Superior temporal gyrus (tissue), 1 donor: ENCODE data around the gene ANK2.

Experiments
- DNase-seq: peaks from one replicate; pipeline ENCODE4 v3.0.0-alpha.2; 2016; ENCODE audit errors: extremely low spot score

The ANK2 gene

DNA sequence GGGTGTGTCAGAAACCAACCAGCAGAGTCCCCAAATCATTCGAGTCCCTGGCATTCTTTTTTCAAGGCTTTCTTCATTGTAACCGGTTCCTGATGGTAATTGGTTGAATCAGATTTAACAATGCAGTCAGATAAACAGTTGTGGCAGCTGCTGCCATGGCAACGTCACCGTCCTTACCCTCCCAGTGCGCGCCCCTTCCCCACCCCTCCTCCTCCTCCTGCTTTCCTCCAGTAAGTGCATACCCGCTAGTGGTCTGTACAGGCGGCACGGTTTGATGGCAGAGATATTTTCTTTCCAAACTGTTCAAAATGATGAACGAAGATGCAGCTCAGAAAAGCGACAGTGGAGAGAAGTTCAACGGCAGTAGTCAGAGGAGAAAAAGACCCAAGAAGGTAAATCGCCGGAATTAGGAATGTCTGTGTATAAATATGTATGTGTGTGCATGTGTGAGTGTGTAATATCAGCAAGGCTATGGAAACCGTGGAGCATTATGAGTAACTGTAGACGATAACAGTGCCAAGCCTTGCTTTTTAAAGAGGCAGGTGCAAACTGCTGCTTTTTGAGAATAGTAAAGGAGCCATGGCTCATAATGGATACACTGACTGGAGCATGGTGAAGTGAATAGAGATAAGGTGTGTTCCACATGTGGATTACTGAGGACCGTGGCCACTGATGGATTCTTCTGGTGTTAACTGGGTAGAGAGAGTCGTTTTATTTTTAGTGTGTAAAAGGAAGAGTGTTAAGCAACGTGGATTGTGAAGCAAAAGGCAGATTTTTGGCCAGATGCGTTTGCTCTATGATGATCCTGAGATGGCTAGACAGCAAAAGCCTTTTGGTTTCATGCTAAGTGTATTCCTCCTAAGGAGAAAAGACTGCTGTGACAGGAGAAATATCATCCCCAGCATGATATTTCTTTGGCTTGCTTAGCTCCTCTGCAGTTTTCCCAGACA lies at the start of gene ANK2:
Gene ANK2 (plus strand): TSS at position 233 of the 950 bp plus-strand sequence. CDS start 76 bp downstream, at position 309.
- DNase-seq = peak; percentile 83

GRCh38 chr4:113003841-113004240 lies 45.6 kb upstream of the ANK2 start:
- no peak for DNase-seq

GRCh38 chr4:113004655-113005054 lies 44.8 kb upstream of the ANK2 start:
- DNase-seq = no peak

DNA sequence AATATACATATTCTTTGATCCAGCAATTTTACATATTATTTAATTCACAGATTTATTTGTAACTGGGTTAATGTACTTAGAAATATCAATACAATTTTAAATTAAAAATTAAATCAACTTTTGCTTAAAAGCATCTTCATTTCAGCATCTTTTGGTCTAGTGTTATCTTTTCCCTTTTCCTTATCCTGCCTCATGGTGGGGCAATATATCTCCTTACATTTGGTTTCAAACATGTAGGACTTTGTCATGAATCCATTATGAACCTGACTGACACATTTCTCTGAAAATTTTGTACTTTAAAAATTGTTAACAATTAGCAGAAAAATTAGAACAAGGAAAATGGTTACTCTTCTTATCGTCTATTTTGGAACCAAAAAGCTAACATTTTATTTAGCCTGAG lies 42.8 kb upstream of the ANK2 start:
- DNase-seq = no peak

DNA sequence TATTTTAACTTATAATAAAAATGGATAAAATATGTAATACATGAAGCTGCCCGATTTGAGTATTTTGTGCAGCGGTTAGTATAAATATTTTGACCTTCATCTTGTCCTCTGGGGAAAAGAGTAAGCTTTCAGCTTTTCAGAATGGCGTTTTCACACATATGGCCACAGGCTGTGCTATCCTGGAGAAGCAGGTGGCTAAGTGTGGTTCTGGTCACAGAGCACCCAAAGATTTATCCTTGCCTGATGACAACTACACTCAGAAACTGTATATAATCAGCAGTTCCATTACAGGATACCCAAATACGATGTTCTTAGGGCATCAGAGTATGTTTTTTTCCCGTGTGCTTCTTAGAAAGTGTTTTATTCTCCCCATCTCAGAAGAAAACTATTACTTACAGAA lies 42.3 kb upstream of the ANK2 start:
- DNase-seq = no peak

- DNase-seq = peak; percentile 63
Observed at GRCh38 chr4:113008135-113008534, 41.3 kb upstream of the ANK2 start.

DNA sequence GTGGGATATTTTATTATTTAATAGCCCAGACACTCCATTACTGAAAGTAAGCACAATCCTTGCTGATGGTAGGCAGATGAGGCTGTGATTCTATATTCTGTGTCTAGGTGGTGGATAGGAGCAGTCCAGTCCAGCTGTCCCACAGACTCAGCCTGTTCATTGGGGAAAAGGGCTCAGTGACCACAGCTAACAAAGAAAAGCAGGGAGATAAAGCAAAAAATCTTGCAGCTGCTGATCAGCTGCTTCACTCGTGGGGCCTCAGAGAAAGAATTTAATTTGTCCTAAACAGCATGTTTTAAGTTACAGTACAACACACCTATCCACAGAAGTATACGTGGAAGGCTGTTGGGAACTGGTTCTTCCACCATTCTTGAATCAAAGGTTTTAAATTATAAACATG lies 40.7 kb upstream of the ANK2 start:
- peak; percentile 73 for DNase-seq

- peak; percentile 59 for DNase-seq
Observed at GRCh38 chr4:113009461-113009860, 40.0 kb upstream of the ANK2 start.

- peak; percentile 69 for DNase-seq
Observed at GRCh38 chr4:113012122-113012725, 37.2 kb upstream of the ANK2 start.

- DNase-seq = peak; percentile 73
Observed at GRCh38 chr4:113012786-113013185, 36.7 kb upstream of the ANK2 start.

- DNase-seq = no peak
Observed at GRCh38 chr4:113013751-113014150, 35.7 kb upstream of the ANK2 start.

GRCh38 chr4:113016377-113016776 lies 33.1 kb upstream of the ANK2 start:
- no peak for DNase-seq

- DNase-seq = peak; percentile 75
Observed at GRCh38 chr4:113020966-113021365, 28.5 kb upstream of the ANK2 start.

DNA sequence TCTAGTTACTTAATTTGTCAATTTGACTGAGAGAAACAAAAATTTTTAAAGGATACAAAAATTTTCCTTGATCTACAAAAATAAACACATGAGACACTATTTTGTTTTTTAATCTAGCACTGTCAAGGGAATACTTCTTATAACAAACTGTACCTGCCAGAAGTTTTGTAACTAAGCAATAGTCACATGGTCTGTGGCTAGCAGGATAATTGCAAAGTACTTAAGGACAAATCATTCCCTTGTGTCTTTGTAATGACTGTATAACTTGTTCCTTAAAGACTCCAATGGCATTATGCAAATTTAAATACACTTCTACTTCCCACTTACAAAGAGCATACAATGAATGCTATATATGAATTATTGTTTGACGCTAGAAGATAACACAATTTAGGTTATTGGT lies 25.1 kb upstream of the ANK2 start:
- DNase-seq = no peak

GRCh38 chr4:113025416-113025815 lies 24.0 kb upstream of the ANK2 start:
- DNase-seq = no peak

GRCh38 chr4:113026556-113026955 lies 22.9 kb upstream of the ANK2 start:
- no peak for DNase-seq

DNA sequence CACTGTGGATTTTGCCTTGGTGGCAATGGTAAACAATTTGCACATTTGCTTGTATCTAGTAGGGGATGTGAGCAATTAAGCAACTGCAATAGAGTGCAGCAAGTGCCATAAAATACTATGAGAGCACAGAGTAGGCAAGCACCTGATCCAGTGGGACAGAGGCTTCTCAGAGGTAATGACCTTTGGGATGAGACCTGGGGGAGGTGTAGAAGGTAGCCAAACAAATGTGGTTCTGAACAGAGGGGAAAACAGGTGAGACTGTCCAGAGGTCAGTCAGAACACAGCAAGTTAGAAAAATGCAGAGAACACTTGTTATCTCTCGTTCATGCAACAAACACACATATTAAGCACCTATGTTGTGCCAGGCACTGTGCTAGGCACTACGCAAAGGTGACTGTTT lies 21.4 kb upstream of the ANK2 start:
- DNase-seq = no peak

- DNase-seq = no peak
Observed at GRCh38 chr4:113031212-113031611, 18.2 kb upstream of the ANK2 start.

GRCh38 chr4:113040793-113041192 lies 8.7 kb upstream of the ANK2 start:
- DNase-seq = no peak

- no peak for DNase-seq
Observed at GRCh38 chr4:113042502-113042901, 7.0 kb upstream of the ANK2 start.

DNA sequence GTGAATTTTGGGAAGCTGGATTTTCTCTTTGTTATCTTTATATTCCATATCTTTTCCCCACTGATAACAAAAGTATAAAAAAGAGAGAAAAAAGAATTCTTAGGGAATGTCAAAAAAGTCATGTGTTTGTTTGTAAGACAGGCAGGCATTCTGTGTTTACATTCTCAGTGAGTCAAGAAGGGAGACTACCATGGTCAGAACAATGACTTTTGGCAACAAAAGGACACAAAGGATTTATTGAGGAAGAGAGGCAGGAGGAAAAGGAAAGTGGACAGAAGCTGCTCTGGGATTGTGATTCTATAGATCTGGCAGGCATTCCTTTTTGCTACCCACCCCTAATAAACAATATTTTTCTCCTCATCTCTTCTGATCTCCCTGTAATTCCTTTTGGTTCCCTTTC lies 5.9 kb upstream of the ANK2 start:
- DNase-seq = no peak

GRCh38 chr4:113050371-113050755 lies 910 bp downstream of the ANK2 start:
- no peak for DNase-seq

DNA sequence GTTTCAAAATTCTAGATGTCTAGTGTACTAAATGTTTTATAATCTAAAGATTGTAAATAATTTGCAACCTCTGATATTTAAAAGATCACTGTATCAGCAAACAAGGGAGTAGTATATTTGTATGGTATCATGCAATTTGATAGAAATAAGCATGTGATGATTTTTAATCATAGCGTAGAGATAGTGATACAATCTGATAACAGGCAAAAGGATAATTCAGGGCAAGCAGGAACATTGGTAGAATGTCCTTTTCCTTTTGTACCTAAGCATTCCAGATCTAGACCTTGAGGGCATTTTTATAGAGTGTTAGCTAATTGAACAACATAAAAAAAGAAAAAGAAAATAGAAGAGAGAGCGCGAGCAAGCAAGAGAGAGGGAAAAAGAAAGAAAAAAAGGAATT lies 1.4 kb downstream of the ANK2 start:
- DNase-seq = peak; percentile 72
